Fibroblast of lung (primary cell): Measurements from ENCODE around the gene TBC1D19. TPM values are rescaled to one million over a fixed set of nuclear protein-coding genes. Genes with fewer than 3 reads are reported as not detected.

Source experiments
- DNase-seq, 2 donors: peaks; one replicate each; pipeline versions ENCODE4 v3.0.0 to v3.0.0-alpha.2; 2010; ENCODE audit warnings: low read depth in 2 of 2
- H2AFZ ChIP-seq: 2 replicates; pipeline ENCODE4 v1.5.1; 2012; ENCODE audit warnings: low read length, control low read depth, inconsistent platforms
- H3K27ac ChIP-seq: 2 replicates; pipeline ENCODE4 v1.5.1; 2011; ENCODE audit warnings: low read length, control low read depth; ENCODE audit not compliant: insufficient read depth
- H3K27me3 ChIP-seq: 2 replicates; pipeline ENCODE4 v1.5.1; 2011; ENCODE audit warnings: mild to moderate bottlenecking, low read length; ENCODE audit not compliant: control insufficient read depth, insufficient read depth
- H3K36me3 ChIP-seq: 2 replicates; pipeline ENCODE4 v1.5.1; 2011; ENCODE audit warnings: low read length; ENCODE audit not compliant: control insufficient read depth, insufficient read depth
- H3K4me1 ChIP-seq: 2 replicates; pipeline ENCODE4 v1.5.1; 2011; ENCODE audit warnings: low read length; ENCODE audit not compliant: control insufficient read depth, insufficient read depth; ENCODE audit errors: extremely low read depth
- H3K4me2 ChIP-seq: 2 replicates; pipeline ENCODE4 v1.5.1; 2011; ENCODE audit warnings: low read length, control low read depth; ENCODE audit not compliant: insufficient read depth; ENCODE audit errors: extremely low read depth
- H3K4me3 ChIP-seq, 4 experiments: fragments of 200-600 bp in 1 of 4; sonication (generic) in 1 of 4; replicated peaks in 1 of 4; 2 replicates each; pipeline ENCODE4 v1.5.1; 2011 to 2016; ENCODE audit warnings: low read length in 4 of 4, low read depth in 3 of 4, mild to moderate bottlenecking in 3 of 4, control low read depth in 2 of 4, inconsistent platforms in 1 of 4, mixed read lengths in 1 of 4; ENCODE audit not compliant: insufficient read depth in 1 of 4; ENCODE audit errors: control extremely low read depth in 1 of 4
- H3K79me2 ChIP-seq: 2 replicates; pipeline ENCODE4 v1.5.1; 2012; ENCODE audit warnings: mild to moderate bottlenecking, low read length, inconsistent platforms; ENCODE audit not compliant: control insufficient read depth, insufficient read depth
- H3K9ac ChIP-seq: 2 replicates; pipeline ENCODE4 v1.5.1; 2011; ENCODE audit warnings: mild to moderate bottlenecking, low read length, control low read depth; ENCODE audit not compliant: insufficient read depth
- H3K9me3 ChIP-seq: 2 replicates; pipeline ENCODE4 v1.5.1; 2012; ENCODE audit warnings: low read depth, low read length; ENCODE audit not compliant: control insufficient read depth, insufficient read depth
- H4K20me1 ChIP-seq: 2 replicates; pipeline ENCODE4 v1.5.1; 2011; ENCODE audit warnings: low read length; ENCODE audit not compliant: control insufficient read depth, insufficient read depth; ENCODE audit errors: extremely low read depth
- CTCF ChIP-seq, 2 donors: IDR thresholded peaks in 1 of 2; conservative IDR thresholded peaks in 1 of 2; 1 replicate in 1 of 2; 2 replicates in 1 of 2; pipeline ENCODE4 v1.5.1; 2011 to 2012; ENCODE audit warnings: low read length in 2 of 2, control low read depth in 1 of 2, inconsistent platforms in 1 of 2, low read depth in 1 of 2, mild to moderate bottlenecking in 1 of 2
- EZH2 ChIP-seq: IDR thresholded peaks from 2 replicates; pipeline ENCODE4 v1.5.1; 2012; ENCODE audit warnings: low read length, control low read depth, mild to moderate bottlenecking; ENCODE audit errors: missing control alignments
- polyA plus RNA-seq, 2 donors: library from polyadenylated mRNA; depleted of rRNA in 1 of 2; stranded (reverse) in 1 of 2; unstranded in 1 of 2; fragments of >200 nt; gene quantifications; 2 replicates each; pipeline ENCODE4 v1.2.1, GENCODE V29; 2011 to 2012; ENCODE audit warnings: missing spikeins in 1 of 2
- total RNA-seq: library from RNA; depleted of rRNA; stranded (reverse); fragments of >200 nt; gene quantifications from 2 replicates; pipeline ENCODE4 v1.2.1, GENCODE V29; 2014

The TBC1D19 gene
- total and polyA plus RNA-seq, 2 donors (not counting 1 experiment from before 2014, with no cell fraction given), result 38.2 to 132 TPM

GRCh38 chr4:26764231-26764630, 180.3 kb downstream of the TBC1D19 start:
- H3K79me2 ChIP-seq, result no peaks in the 10 kb centered on the region
- H3K9ac ChIP-seq, result no peak overlapping the region
- H3K27me3 ChIP-seq, result no peaks in the 10 kb centered on the region
- H3K36me3 ChIP-seq, result no peaks in the 10 kb centered on the region
- no peak overlapping the region for H3K27ac ChIP-seq
- DNase-seq, result no peak
- no peaks in the 10 kb centered on the region for H3K9me3 ChIP-seq
- no peak overlapping the region for H2AFZ ChIP-seq
- no peaks in the 10 kb centered on the region for H4K20me1 ChIP-seq
- H3K4me1 ChIP-seq, result no peaks in the 10 kb centered on the region
- no peak overlapping the region for H3K4me2 ChIP-seq
- TF ChIP-seq EZH2 (no peak), CTCF (conservative IDR thresholded peaks at IDR 0.05 in 1 of 2, IDR thresholded peaks at IDR 0.05 in 1 of 2; ENCODE audit: low read depth in 1 of 2, low read length in 2 of 2) (no peak)
- H3K4me3 ChIP-seq, result no peak overlapping the region

GRCh38 chr4:26765515-26765914, 181.6 kb downstream of the TBC1D19 start:
- H3K4me3 ChIP-seq, result no peak overlapping the region
- H4K20me1 ChIP-seq, result no peaks in the 10 kb centered on the region
- no peaks in the 10 kb centered on the region for H3K79me2 ChIP-seq
- H3K36me3 ChIP-seq, result no peaks in the 10 kb centered on the region
- H3K9me3 ChIP-seq, result no peaks in the 10 kb centered on the region
- no peak overlapping the region for H2AFZ ChIP-seq
- H3K27me3 ChIP-seq, result no peaks in the 10 kb centered on the region
- TF ChIP-seq CTCF (conservative IDR thresholded peaks at IDR 0.05 in 1 of 2, IDR thresholded peaks at IDR 0.05 in 1 of 2; ENCODE audit: low read depth in 1 of 2, low read length in 2 of 2) (no peak), EZH2 (no peak)
- no peak overlapping the region for H3K9ac ChIP-seq
- H3K4me1 ChIP-seq, result no peaks in the 10 kb centered on the region
- DNase-seq, result peak in 1 of 2 donors; percentile 56
- H3K4me2 ChIP-seq, result no peak overlapping the region
- H3K27ac ChIP-seq, result no peak overlapping the region

- Histone ChIP-seq H3K27ac (no peak overlapping the region), H3K9ac (no peak overlapping the region), H3K4me3 (no peak overlapping the region), H2AFZ (no peak overlapping the region), H3K27me3 (no peaks in the 10 kb centered on the region), H4K20me1 (no peaks in the 10 kb centered on the region), H3K4me1 (no peaks in the 10 kb centered on the region), H3K79me2 (no peaks in the 10 kb centered on the region), H3K4me2 (no peak overlapping the region), H3K36me3 (no peaks in the 10 kb centered on the region), H3K9me3 (no peaks in the 10 kb centered on the region)
- TF ChIP-seq EZH2 (no peak), CTCF (conservative IDR thresholded peaks at IDR 0.05 in 1 of 2, IDR thresholded peaks at IDR 0.05 in 1 of 2; ENCODE audit: low read depth in 1 of 2, low read length in 2 of 2) (no peak)
- DNase-seq, result no peak
Observed at GRCh38 chr4:26766141-26766540, 182.3 kb downstream of the TBC1D19 start.
